Lower lobe of right lung (tissue), 2 donors: ENCODE results near the gene KCNT1. TPM values are rescaled to one million over a fixed set of nuclear protein-coding genes. Genes with fewer than 3 reads are reported as not detected.

Source experiments
- ATAC-seq, 2 donors: fragments of 200-7000 bp; cut with Tn5 transposase; one replicate each; pipeline ENCODE4 v1.9.1; 2020 to 2022; ENCODE audit warnings: mild to moderate bottlenecking in 2 of 2, moderate library complexity in 2 of 2
- DNase-seq: peaks from one replicate; pipeline ENCODE4 v3.0.0-alpha.2; 2020
- H3K27ac ChIP-seq: fragments of 200-600 bp; one replicate; pipeline ENCODE4 v1.8.0; 2022
- H3K27me3 ChIP-seq: fragments of 200-600 bp; one replicate; pipeline ENCODE4 v1.8.0; 2022; ENCODE audit warnings: low read depth
- H3K36me3 ChIP-seq: fragments of 200-600 bp; one replicate; pipeline ENCODE4 v1.8.0; 2022; ENCODE audit warnings: mild to moderate bottlenecking
- H3K4me1 ChIP-seq: fragments of 200-600 bp; one replicate; pipeline ENCODE4 v1.8.0; 2022
- H3K4me3 ChIP-seq: fragments of 200-600 bp; one replicate; pipeline ENCODE4 v1.8.0; 2022; ENCODE audit warnings: mild to moderate bottlenecking
- H3K9me3 ChIP-seq: fragments of 200-600 bp; one replicate; pipeline ENCODE4 v1.8.0; 2022
- CTCF ChIP-seq: fragments of 200-600 bp; IDR thresholded peaks from one replicate; pipeline ENCODE4 v1.8.0; 2022; ENCODE audit warnings: antibody characterized with exemption, mild to moderate bottlenecking
- intact Hi-C: fragments of 100-400 bp; cut with DNase I; formaldehyde crosslinking; loops from one replicate; pipeline ENCODE4 v1.11.0; 2022
- total RNA-seq: library from RNA; stranded (reverse); fragmentation: NEBNext Ultra II Directional; extraction: Animal tissue kit (Norgen Biotek cat#: 25700); gene quantifications from one replicate; pipeline ENCODE4 v1.2.1, GENCODE V29; 2021
- donor health status: DM: no; HTN: yes; CAD: no; lungs with severe emphysema.

Gene KCNT1
- total RNA-seq, 1 donor from 2014 or later: 0.35 TPM

GRCh38 chr9:135707252-135708138 lies 5.5 kb downstream of the KCNT1 start:
- intact Hi-C loops: no loop called here
- H3K27me3 ChIP-seq: peaks cover 54% of the 10 kb centered on the region

GRCh38 chr9:135708164-135708563 lies 6.2 kb downstream of the KCNT1 start:
- Histone ChIP-seq H3K27me3 (peaks cover 54% of the 10 kb centered on the region), H3K4me3 (no peak overlapping the region), H3K36me3 (no peaks in the 10 kb centered on the region), H3K4me1 (no peaks in the 10 kb centered on the region), H3K9me3 (no peaks in the 10 kb centered on the region), H3K27ac (no peak overlapping the region)
- DNase-seq (no peak), ATAC-seq (no peak)
- intact Hi-C loops: no loop called here
- TF ChIP-seq CTCF: no peak

More at GRCh38 chr9:135707252-135708138, 5.5 kb downstream of the KCNT1 start:
- ATAC-seq (no peak), DNase-seq (no peak)
- Histone ChIP-seq H3K4me1 (peaks cover 1% of the 10 kb centered on the region), H3K4me3 (no peak overlapping the region), H3K9me3 (no peaks in the 10 kb centered on the region), H3K27ac (no peak overlapping the region), H3K36me3 (no peaks in the 10 kb centered on the region)
- no peak for TF ChIP-seq CTCF

- peaks cover 52% of the 10 kb centered on the region for H3K27me3 ChIP-seq
- H3K9me3 ChIP-seq: no peaks in the 10 kb centered on the region
- TF ChIP-seq CTCF: no peak
- H3K27ac ChIP-seq: no peak overlapping the region
- no peaks in the 10 kb centered on the region for H3K36me3 ChIP-seq
- no peak for ATAC-seq
- H3K4me1 ChIP-seq: no peaks in the 10 kb centered on the region
- intact Hi-C loops: no loop called here
- DNase-seq: no peak
- H3K4me3 ChIP-seq: no peak overlapping the region
Measured at GRCh38 chr9:135711391-135711790, 9.4 kb downstream of the KCNT1 start.

GRCh38 chr9:135711881-135712280 lies 9.9 kb downstream of the KCNT1 start:
- no peaks in the 10 kb centered on the region for H3K36me3 ChIP-seq
- H3K4me3 ChIP-seq: no peak overlapping the region
- H3K27ac ChIP-seq: no peak overlapping the region
- ATAC-seq (no peak), DNase-seq (no peak)
- intact Hi-C loops: no loop called here
- H3K9me3 ChIP-seq: no peaks in the 10 kb centered on the region
- TF ChIP-seq CTCF: no peak
- H3K4me1 ChIP-seq: no peaks in the 10 kb centered on the region
- peaks cover 52% of the 10 kb centered on the region for H3K27me3 ChIP-seq

- intact Hi-C loops: no loop called here
- no peaks in the 10 kb centered on the region for H3K9me3 ChIP-seq
- H3K36me3 ChIP-seq: no peaks in the 10 kb centered on the region
- DNase-seq (no peak), ATAC-seq (no peak)
- peaks cover 51% of the 10 kb centered on the region for H3K27me3 ChIP-seq
- H3K27ac ChIP-seq: no peak overlapping the region
- no peak for TF ChIP-seq CTCF
- no peaks in the 10 kb centered on the region for H3K4me1 ChIP-seq
- no peak overlapping the region for H3K4me3 ChIP-seq
Measured at GRCh38 chr9:135712613-135713295, 10.8 kb downstream of the KCNT1 start.
